Measurements from ENCODE around the gene ACKR3.

The ACKR3 gene

DNA sequence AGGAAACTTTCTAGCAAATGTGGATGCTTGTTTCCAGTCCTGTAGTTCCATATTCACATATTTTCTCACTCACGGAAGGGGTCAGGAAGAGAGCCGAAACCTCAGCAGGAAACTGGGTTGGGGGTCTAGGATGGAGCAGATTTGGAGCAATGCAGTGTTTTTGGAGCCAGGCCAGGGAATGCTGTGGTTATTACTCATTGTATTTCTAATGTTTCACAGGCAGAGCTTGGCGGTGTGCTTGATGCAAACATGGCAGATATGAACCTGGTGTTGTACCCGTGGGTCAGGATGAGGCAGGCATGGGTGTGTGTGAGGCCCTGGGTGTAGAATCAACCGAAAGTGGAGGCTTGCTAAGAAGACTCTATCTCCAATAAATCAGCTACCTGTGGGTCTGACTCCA lies 34.6 kb upstream of the ACKR3 start:
- no peaks in the 10 kb centered on the region for H3K9me3 ChIP-seq (ENCODE audit: control insufficient read depth, insufficient read depth, low read length)
- H3K27ac ChIP-seq (ENCODE audit: low read depth, low read length), result no peak overlapping the region
- no peak overlapping the region for H3K9ac ChIP-seq (ENCODE audit: low read depth, low read length)
- no peaks in the 10 kb centered on the region for H3K27me3 ChIP-seq (ENCODE audit: control insufficient read depth, insufficient read depth, low read length)
- no peaks in the 10 kb centered on the region for H3K36me3 ChIP-seq (ENCODE audit: control insufficient read depth, insufficient read depth, low read length)
- H3K4me1 ChIP-seq (ENCODE audit: control insufficient read depth, insufficient read depth, low read length), result no peaks in the 10 kb centered on the region
- no peak overlapping the region for H3K4me3 ChIP-seq (ENCODE audit: low read depth, low read length)

DNA sequence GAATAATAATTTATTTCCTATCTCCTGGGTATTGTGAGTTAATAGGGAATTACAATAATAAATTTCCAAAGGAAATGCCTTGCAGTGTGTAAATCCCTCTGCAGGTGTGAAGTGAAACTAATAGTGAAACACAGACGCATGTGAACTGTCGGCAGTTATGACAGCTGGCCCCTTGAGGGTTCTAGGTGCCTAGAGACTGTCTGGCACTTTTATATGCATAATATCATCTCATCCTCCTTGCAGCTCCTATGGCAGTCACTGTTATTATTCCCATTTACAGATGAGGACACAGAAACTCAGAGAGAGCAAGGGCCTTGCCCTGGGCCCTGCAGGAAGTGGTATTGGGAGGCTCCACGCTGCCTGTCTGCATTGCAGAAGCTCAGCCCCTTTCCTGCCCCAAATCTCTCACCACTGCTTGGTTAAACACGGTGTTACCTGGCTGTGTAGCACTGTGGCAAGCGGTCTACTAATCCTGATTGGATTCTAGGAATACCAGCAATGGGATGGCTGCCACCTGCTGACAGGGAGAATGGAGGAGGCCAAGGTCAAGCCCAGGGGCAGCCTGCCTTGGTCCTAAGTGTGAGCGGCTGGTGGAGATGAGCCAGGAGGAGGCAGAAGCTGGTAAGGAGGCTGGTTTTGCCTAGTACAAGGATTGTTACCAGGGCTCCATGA lies 32.8 kb upstream of the ACKR3 start:
- H3K36me3 ChIP-seq (ENCODE audit: control insufficient read depth, insufficient read depth, low read length), result no peaks in the 10 kb centered on the region
- H3K9ac ChIP-seq (ENCODE audit: low read depth, low read length), result no peak overlapping the region
- H3K27me3 ChIP-seq (ENCODE audit: control insufficient read depth, insufficient read depth, low read length), result no peaks in the 10 kb centered on the region
- no peaks in the 10 kb centered on the region for H3K9me3 ChIP-seq (ENCODE audit: control insufficient read depth, insufficient read depth, low read length)
- H3K4me1 ChIP-seq (ENCODE audit: control insufficient read depth, insufficient read depth, low read length), result no peaks in the 10 kb centered on the region
- no peak overlapping the region for H3K4me3 ChIP-seq (ENCODE audit: low read depth, low read length)
- H3K27ac ChIP-seq (ENCODE audit: low read depth, low read length), result no peak overlapping the region

DNA sequence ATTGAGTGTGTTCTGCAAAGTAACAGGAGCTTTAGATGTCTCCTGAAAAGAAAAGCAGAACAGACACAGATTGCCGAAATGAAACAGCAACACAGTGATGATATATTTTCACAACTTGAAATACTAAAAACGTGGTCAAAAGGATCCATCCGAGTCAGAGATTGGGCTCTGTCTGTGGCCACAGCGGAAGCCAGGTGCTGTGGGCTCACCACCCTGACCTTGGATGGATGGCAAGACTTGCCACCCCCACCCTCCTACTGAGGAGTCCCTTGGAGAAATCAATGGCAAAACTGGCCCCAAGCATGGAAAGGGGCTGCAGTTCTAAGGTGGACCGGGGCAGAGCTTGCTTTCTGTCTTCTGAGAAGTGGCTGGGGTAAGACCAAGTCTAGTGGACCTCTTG lies 31.4 kb upstream of the ACKR3 start:
- no peaks in the 10 kb centered on the region for H3K9me3 ChIP-seq (ENCODE audit: control insufficient read depth, insufficient read depth, low read length)
- no peak overlapping the region for H3K9ac ChIP-seq (ENCODE audit: low read depth, low read length)
- H3K36me3 ChIP-seq (ENCODE audit: control insufficient read depth, insufficient read depth, low read length), result no peaks in the 10 kb centered on the region
- H3K4me1 ChIP-seq (ENCODE audit: control insufficient read depth, insufficient read depth, low read length), result no peaks in the 10 kb centered on the region
- no peak overlapping the region for H3K4me3 ChIP-seq (ENCODE audit: low read depth, low read length)
- H3K27ac ChIP-seq (ENCODE audit: low read depth, low read length), result no peak overlapping the region
- H3K27me3 ChIP-seq (ENCODE audit: control insufficient read depth, insufficient read depth, low read length), result no peaks in the 10 kb centered on the region

DNA sequence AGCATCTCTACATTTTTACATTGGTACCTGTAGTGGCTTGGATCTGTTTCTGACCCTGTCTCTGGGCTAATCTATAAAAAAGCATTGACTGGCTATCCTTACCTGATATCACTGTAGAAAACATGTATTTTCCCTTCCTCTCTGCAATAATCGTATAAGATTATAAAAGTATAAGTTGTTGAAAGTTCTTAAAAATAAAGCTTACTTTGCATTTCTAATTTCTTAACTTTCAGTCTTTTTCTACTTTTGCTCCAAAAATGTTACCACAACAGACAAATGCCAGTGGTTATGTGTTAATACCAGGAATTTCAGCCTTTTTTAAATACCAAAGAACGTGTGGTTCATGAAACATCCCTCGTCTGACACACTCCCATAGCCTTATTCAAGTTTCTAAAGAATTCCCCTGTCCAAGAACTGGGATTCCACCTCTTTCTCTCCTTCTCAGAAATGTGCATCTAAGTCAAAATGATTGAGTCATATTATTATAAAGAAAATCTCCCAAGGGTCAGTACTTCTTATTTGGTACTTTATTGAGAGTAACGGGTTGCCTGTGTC lies 28.5 kb upstream of the ACKR3 start:
- Histone ChIP-seq H3K4me1 (ENCODE audit: control insufficient read depth, insufficient read depth, low read length) (no peaks in the 10 kb centered on the region), H3K27ac (ENCODE audit: low read depth, low read length) (no peak overlapping the region), H3K4me3 (ENCODE audit: low read depth, low read length) (no peak overlapping the region), H3K36me3 (ENCODE audit: control insufficient read depth, insufficient read depth, low read length) (no peaks in the 10 kb centered on the region), H3K9ac (ENCODE audit: low read depth, low read length) (no peak overlapping the region), H3K27me3 (ENCODE audit: control insufficient read depth, insufficient read depth, low read length) (no peaks in the 10 kb centered on the region), H3K9me3 (ENCODE audit: control insufficient read depth, insufficient read depth, low read length) (no peaks in the 10 kb centered on the region)

DNA sequence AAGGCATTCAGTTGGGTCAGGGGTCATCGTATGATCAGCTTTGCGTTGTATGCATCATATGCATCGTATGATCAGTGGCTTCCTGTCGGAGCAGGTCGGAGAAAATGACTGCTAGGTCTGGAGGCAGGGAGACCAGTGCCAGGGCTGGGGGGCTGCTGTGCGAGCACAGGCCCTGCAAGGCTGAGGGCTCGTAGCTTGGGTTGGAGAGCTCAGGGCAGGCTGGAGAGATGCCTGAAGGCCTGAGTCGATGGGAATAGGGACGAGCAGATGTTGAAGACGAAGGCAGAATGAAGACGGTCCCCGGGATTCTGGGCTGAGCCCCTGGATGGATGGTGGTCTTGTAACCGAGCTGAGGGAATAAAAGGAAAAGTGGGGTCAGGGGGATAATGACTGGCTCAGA lies 25.3 kb upstream of the ACKR3 start:
- Histone ChIP-seq H3K4me3 (ENCODE audit: low read depth, low read length) (no peak overlapping the region), H3K9me3 (ENCODE audit: control insufficient read depth, insufficient read depth, low read length) (no peaks in the 10 kb centered on the region), H3K36me3 (ENCODE audit: control insufficient read depth, insufficient read depth, low read length) (no peaks in the 10 kb centered on the region), H3K4me1 (ENCODE audit: control insufficient read depth, insufficient read depth, low read length) (no peaks in the 10 kb centered on the region), H3K27me3 (ENCODE audit: control insufficient read depth, insufficient read depth, low read length) (no peaks in the 10 kb centered on the region), H3K27ac (ENCODE audit: low read depth, low read length) (no peak overlapping the region), H3K9ac (ENCODE audit: low read depth, low read length) (no peak overlapping the region)

DNA sequence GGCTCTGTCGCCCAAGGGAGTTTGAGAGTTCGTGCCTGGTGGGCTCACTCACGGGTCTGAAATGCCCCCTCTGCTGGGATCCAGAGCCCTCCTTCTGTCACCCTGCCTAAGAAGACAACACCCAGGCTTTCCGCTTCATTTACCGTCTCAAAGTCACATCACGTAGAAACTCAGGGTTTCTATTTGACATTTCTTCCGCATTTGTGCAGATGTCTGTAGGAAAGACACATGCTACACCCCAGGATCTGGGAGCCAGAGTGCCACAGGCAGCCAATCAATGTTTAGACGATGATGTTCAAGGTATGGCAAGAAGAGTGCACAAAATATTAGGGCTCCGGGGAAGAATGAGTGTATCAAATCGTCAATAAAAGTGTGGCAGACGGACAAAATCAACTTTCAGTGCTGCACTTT lies 24.4 kb upstream of the ACKR3 start:
- H3K36me3 ChIP-seq (ENCODE audit: control insufficient read depth, insufficient read depth, low read length), result no peaks in the 10 kb centered on the region
- no peaks in the 10 kb centered on the region for H3K4me1 ChIP-seq (ENCODE audit: control insufficient read depth, insufficient read depth, low read length)
- H3K27ac ChIP-seq (ENCODE audit: low read depth, low read length), result no peak overlapping the region
- H3K9me3 ChIP-seq (ENCODE audit: control insufficient read depth, insufficient read depth, low read length), result no peaks in the 10 kb centered on the region
- H3K4me3 ChIP-seq (ENCODE audit: low read depth, low read length), result no peak overlapping the region
- no peak overlapping the region for H3K9ac ChIP-seq (ENCODE audit: low read depth, low read length)
- no peaks in the 10 kb centered on the region for H3K27me3 ChIP-seq (ENCODE audit: control insufficient read depth, insufficient read depth, low read length)

DNA sequence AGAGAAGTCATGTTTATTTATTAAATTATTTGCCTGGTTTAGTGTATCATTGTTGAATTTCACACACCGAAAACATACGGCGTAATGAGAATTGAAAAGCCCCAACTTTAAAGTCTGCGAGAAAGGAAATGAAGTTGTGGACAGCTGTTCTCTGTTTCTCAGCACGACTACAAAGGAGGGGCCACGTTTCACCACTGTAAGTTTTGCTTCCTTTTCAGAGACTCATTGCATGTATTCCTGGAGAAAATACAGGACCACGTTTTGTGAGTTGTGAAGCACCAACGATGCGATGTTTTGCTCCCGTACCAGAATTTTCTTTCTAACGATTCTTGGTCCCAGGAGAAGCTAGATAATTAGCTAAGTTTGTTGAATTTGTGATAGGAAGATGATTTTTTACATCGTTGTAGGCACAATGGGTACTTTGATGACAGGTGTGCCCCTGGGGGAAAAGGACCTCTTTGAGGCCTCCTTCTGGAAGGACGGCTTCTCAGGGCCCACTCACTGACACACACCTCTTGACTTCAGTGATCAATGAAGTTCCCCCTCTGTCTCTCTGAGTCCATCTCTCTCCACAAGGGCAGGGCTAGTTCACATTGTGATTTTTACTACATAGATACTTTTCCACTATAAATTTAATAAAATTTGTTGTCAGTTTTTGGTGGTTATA lies 23.7 kb upstream of the ACKR3 start:
- H3K4me1 ChIP-seq (ENCODE audit: control insufficient read depth, insufficient read depth, low read length), result no peaks in the 10 kb centered on the region
- no peaks in the 10 kb centered on the region for H3K36me3 ChIP-seq (ENCODE audit: control insufficient read depth, insufficient read depth, low read length)
- H3K9ac ChIP-seq (ENCODE audit: low read depth, low read length), result no peak overlapping the region

DNA sequence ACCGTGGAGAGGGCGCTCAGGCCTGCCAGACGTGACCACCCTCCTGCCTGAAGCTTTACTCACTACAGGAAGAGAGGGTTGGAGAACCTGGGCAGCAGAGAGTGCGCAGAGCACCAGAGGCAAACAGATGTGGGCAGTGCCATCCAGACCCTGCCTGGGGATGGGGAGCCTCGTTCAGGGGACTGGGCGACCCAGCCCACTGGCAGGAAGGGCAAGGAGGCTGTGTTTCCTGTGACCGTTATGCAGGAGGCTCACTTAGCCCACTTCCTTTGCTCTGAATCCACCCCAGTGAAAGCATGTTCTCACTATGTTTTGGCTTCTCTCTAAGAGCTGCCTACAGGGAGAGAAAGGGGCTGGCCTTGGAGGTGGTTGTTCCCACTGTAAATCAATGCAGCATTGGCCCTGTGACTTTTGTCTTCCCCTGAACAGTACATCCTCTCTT lies 23.0 kb upstream of the ACKR3 start:
- no peak overlapping the region for H3K4me3 ChIP-seq (ENCODE audit: low read depth, low read length)
- no peak overlapping the region for H3K27ac ChIP-seq (ENCODE audit: low read depth, low read length)
- H3K4me1 ChIP-seq (ENCODE audit: control insufficient read depth, insufficient read depth, low read length), result peaks cover 3% of the 10 kb centered on the region; the same call in 1 of the 2 replicates
- no peak overlapping the region for H3K9ac ChIP-seq (ENCODE audit: low read depth, low read length)
- no peaks in the 10 kb centered on the region for H3K36me3 ChIP-seq (ENCODE audit: control insufficient read depth, insufficient read depth, low read length)
- no peaks in the 10 kb centered on the region for H3K9me3 ChIP-seq (ENCODE audit: control insufficient read depth, insufficient read depth, low read length)
- no peaks in the 10 kb centered on the region for H3K27me3 ChIP-seq (ENCODE audit: control insufficient read depth, insufficient read depth, low read length)

More for the DNA sequence above, 23.7 kb upstream of the ACKR3 start:
- no peaks in the 10 kb centered on the region for H3K9me3 ChIP-seq (ENCODE audit: control insufficient read depth, insufficient read depth, low read length)
- no peak overlapping the region for H3K4me3 ChIP-seq (ENCODE audit: low read depth, low read length)
- no peak overlapping the region for H3K27ac ChIP-seq (ENCODE audit: low read depth, low read length)
- H3K27me3 ChIP-seq (ENCODE audit: control insufficient read depth, insufficient read depth, low read length), result no peaks in the 10 kb centered on the region

DNA sequence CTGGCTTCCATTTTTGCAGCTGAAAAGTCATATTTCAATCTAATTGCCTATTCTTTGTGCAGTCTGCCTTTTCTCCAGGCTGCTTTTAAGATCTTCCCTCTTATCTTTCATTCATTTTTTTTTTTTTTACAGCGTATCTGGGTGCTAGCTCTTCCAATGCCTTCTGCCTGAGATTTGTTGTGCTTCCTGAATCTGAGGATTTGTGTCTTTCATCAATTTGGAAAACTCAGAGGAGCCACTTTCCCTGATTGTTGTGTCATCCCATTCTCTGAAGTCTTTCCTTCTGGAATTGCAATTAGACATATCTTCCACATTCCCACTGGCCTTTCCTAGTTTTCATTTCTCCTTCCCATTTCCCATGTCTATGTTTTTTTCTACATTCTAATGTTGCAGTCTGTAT lies 21.9 kb upstream of the ACKR3 start:
- Histone ChIP-seq H3K9me3 (ENCODE audit: control insufficient read depth, insufficient read depth, low read length) (no peaks in the 10 kb centered on the region), H3K9ac (ENCODE audit: low read depth, low read length) (no peak overlapping the region), H3K4me3 (ENCODE audit: low read depth, low read length) (no peak overlapping the region), H3K27ac (ENCODE audit: low read depth, low read length) (no peak overlapping the region), H3K27me3 (ENCODE audit: control insufficient read depth, insufficient read depth, low read length) (no peaks in the 10 kb centered on the region), H3K36me3 (ENCODE audit: control insufficient read depth, insufficient read depth, low read length) (no peaks in the 10 kb centered on the region), H3K4me1 (ENCODE audit: control insufficient read depth, insufficient read depth, low read length) (peaks cover 13% of the 10 kb centered on the region)

DNA sequence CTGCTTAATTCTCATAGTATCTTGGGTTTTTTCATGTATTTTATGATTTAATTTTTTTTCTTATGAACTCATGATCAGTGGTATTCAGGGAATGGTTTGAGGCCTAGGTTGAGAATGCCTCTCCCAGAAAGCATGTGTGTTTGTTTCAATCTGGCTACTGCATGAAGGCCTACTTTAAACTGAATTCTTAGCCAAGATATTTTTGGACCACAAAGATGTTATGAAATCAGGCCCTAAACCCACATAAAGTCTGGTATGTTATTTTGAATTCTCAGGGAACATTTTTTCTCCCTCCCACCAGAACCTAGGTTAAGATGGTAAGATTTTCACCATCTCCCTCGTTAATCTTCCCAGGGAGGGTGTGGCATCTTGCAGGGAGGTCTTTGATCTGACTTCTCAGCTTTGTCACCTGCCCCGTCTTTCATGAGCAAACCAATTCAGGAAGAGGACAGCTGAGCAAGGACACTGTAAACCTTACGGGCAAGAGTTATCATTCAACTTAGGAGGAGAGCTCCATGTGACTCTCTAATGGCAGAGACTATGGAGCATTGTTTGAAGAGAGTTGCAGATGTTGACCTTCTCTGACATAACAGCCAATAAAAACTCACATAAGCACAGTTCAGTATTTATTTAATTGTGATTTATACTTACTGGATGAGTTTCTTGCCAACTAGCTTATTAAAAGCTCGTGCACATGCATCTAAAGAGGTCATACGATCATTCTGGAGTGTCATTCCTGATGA lies 21.3 kb upstream of the ACKR3 start:
- H3K9me3 ChIP-seq (ENCODE audit: control insufficient read depth, insufficient read depth, low read length), result no peaks in the 10 kb centered on the region
- no peak overlapping the region for H3K27ac ChIP-seq (ENCODE audit: low read depth, low read length)
- peaks cover 13% of the 10 kb centered on the region for H3K4me1 ChIP-seq (ENCODE audit: control insufficient read depth, insufficient read depth, low read length)
- H3K4me3 ChIP-seq (ENCODE audit: low read depth, low read length), result no peak overlapping the region
- H3K27me3 ChIP-seq (ENCODE audit: control insufficient read depth, insufficient read depth, low read length), result no peaks in the 10 kb centered on the region
- H3K9ac ChIP-seq (ENCODE audit: low read depth, low read length), result no peak overlapping the region
- H3K36me3 ChIP-seq (ENCODE audit: control insufficient read depth, insufficient read depth, low read length), result no peaks in the 10 kb centered on the region

DNA sequence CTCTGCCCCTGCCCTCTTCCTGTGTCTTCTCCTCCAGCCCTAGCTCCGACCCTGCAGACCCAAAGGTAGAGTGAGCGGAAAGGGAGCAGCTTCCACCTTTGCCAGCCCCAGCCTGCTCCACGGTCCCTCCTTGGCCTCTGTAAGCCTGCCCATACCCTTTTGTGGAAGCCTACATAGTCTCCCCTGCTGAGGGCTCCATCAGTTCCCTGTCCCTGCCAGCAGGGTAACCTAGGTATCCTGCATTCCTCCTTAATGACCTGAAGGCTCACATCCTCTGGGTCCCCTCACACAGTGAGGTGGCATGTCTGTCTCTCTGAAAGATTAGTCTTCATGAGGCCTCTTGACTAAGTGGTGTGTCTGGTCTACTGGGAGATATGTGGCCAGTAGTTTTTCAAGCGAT lies 20.5 kb upstream of the ACKR3 start:
- no peak overlapping the region for H3K27ac ChIP-seq (ENCODE audit: low read depth, low read length)
- no peak overlapping the region for H3K4me3 ChIP-seq (ENCODE audit: low read depth, low read length)

More for the DNA sequence above, 20.5 kb upstream of the ACKR3 start:
- no peak overlapping the region for H3K9ac ChIP-seq (ENCODE audit: low read depth, low read length)
- H3K9me3 ChIP-seq (ENCODE audit: control insufficient read depth, insufficient read depth, low read length), result no peaks in the 10 kb centered on the region
- peaks cover 13% of the 10 kb centered on the region for H3K4me1 ChIP-seq (ENCODE audit: control insufficient read depth, insufficient read depth, low read length)
- H3K27me3 ChIP-seq (ENCODE audit: control insufficient read depth, insufficient read depth, low read length), result no peaks in the 10 kb centered on the region
- no peaks in the 10 kb centered on the region for H3K36me3 ChIP-seq (ENCODE audit: control insufficient read depth, insufficient read depth, low read length)

Data from HUES48 (cell line).